SK-N-SH treated with all-trans-retinoic acid at 6 μM for 48 hours (cell line): ENCODE measurements around the gene FIGLA.

Experiments
- ARNTL ChIP-seq: fragments of 450-650 bp; formaldehyde crosslinking; IDR thresholded peaks from 2 replicates; pipeline ENCODE4 v1.5.0; 2020; ENCODE audit warnings: low read depth, mild to moderate bottlenecking, moderate library complexity, borderline replicate concordance
- CSDC2 ChIP-seq: fragments of 250-450 bp; sonication (Bioruptor Pico); IDR thresholded peaks from 2 replicates; pipeline ENCODE4 v1.5.0; 2020; ENCODE audit warnings: mild to moderate bottlenecking, moderate library complexity
- CSRNP3 ChIP-seq: fragments of 250-450 bp; sonication (Bioruptor Pico); IDR thresholded peaks from 2 replicates; pipeline ENCODE4 v1.5.1; 2021; ENCODE audit warnings: mild to moderate bottlenecking, moderate library complexity
- ESRRG ChIP-seq: fragments of 250-450 bp; sonication (Bioruptor Pico); IDR thresholded peaks from 2 replicates; pipeline ENCODE4 v1.6.1; 2021; ENCODE audit warnings: mild to moderate bottlenecking
- ISL1 ChIP-seq: fragments of 250-450 bp; sonication (Bioruptor Pico); IDR thresholded peaks from 2 replicates; pipeline ENCODE4 v2.1.2; 2022; ENCODE audit warnings: mild to moderate bottlenecking, moderate library complexity
- PATZ1 ChIP-seq: fragments of 250-450 bp; sonication (Bioruptor Pico); IDR thresholded peaks from 2 replicates; pipeline ENCODE4 v1.8.0; 2020; ENCODE audit warnings: mild to moderate bottlenecking, moderate library complexity, borderline replicate concordance
- TCF4 ChIP-seq: fragments of 250-450 bp; sonication (Bioruptor Pico); IDR thresholded peaks from 2 replicates; pipeline ENCODE4 v1.8.0; 2021; ENCODE audit warnings: mild to moderate bottlenecking, moderate library complexity, borderline replicate concordance
- TSHZ2 ChIP-seq: fragments of 250-450 bp; sonication (Bioruptor Pico); IDR thresholded peaks from 2 replicates; pipeline ENCODE4 v1.5.0; 2020; ENCODE audit warnings: mild to moderate bottlenecking, moderate library complexity

- no peak for TF ChIP-seq ISL1 (CRISPR knock-in tag)
- no peak for TF ChIP-seq CSRNP3 (CRISPR knock-in tag)
- TF ChIP-seq ESRRG (CRISPR knock-in tag) = no peak
- no peak for TF ChIP-seq TSHZ2 (CRISPR knock-in tag)
- no peak for TF ChIP-seq PATZ1 (CRISPR knock-in tag)
- no peak for TF ChIP-seq ARNTL (CRISPR knock-in tag)
- TF ChIP-seq CSDC2 = no peak
- no peak for TF ChIP-seq TCF4
Measured at GRCh38 chr2:70765507-70765906, 24.9 kb downstream of the FIGLA start.
